CD4-positive, alpha-beta T cell (primary cell): ENCODE measurements around the gene ABCC9. TPM values are rescaled to one million over a fixed set of nuclear protein-coding genes. Genes with fewer than 3 reads are reported as not detected.

ENCODE experiments used
- ATAC-seq: fragments of 200-7000 bp; cut with Tn5 transposase; one replicate; pipeline ENCODE4 v1.10.0; 2022; ENCODE audit warnings: mild to moderate bottlenecking; ENCODE audit not compliant: poor library complexity
- CTCF ChIA-PET: fragments of 350-600 bp; sonication (Branson Sonifier 250); formaldehyde crosslinking; loops from one replicate; lab custom pipeline; 2021; ENCODE audit warnings: antibody characterized with exemption, inconsistent platforms; lab: Charles Lee
- POLR2A ChIA-PET: fragments of 350-600 bp; sonication (Branson Sonifier 250); formaldehyde crosslinking; loops from one replicate; lab custom pipeline; 2021; ENCODE audit warnings: antibody characterized with exemption, inconsistent platforms; lab: Charles Lee
- DNase-seq, 14 experiments: peaks; one replicate each; pipeline ENCODE4 v3.0.0-alpha.2; 2013 to 2020; ENCODE audit warnings: mixed read lengths in 2 of 14
- H3K27ac ChIP-seq, 2 donors: one replicate each; pipeline versions ENCODE4 v1.5.1 to v1.7.0; 2013; ENCODE audit warnings: low read length in 2 of 2, low read depth in 1 of 2, mild to moderate bottlenecking in 1 of 2
- H3K27me3 ChIP-seq, 2 experiments: 1 replicate in 1 of 2; 2 replicates in 1 of 2; pipeline versions ENCODE4 v1.6.1 to v1.7.0; 2013; ENCODE audit warnings: low read length in 2 of 2, control low read depth in 1 of 2, mild to moderate bottlenecking in 1 of 2, moderate library complexity in 1 of 2; ENCODE audit not compliant: insufficient read depth in 2 of 2, control insufficient read depth in 1 of 2
- H3K36me3 ChIP-seq: one replicate; pipeline ENCODE4 v1.6.1; 2013; ENCODE audit warnings: low read length, control low read depth; ENCODE audit not compliant: insufficient read depth
- H3K4me1 ChIP-seq: one replicate; pipeline ENCODE4 v1.6.1; 2013; ENCODE audit warnings: low read length, control low read depth; ENCODE audit not compliant: insufficient read depth
- H3K4me3 ChIP-seq: one replicate; pipeline ENCODE4 v1.5.1; 2013; ENCODE audit warnings: mild to moderate bottlenecking, low read length, moderate library complexity
- H3K9me3 ChIP-seq, 2 experiments: 1 replicate in 1 of 2; 2 replicates in 1 of 2; pipeline versions ENCODE4 v1.6.1 to v1.7.0; 2013; ENCODE audit warnings: low read length in 2 of 2, mild to moderate bottlenecking in 2 of 2, control low read depth in 1 of 2, moderate library complexity in 1 of 2; ENCODE audit not compliant: control insufficient read depth in 1 of 2, insufficient read depth in 1 of 2
- H3K27ac Mint-ChIP-seq: one replicate; pipeline ENCODE4 v1.8.0; 2020; ENCODE audit warnings: mixed read lengths
- H3K27me3 Mint-ChIP-seq: one replicate; pipeline ENCODE4 v1.8.0; 2021; ENCODE audit warnings: mixed read lengths
- H3K36me3 Mint-ChIP-seq: one replicate; pipeline ENCODE4 v1.8.0; 2021; ENCODE audit warnings: low read depth, mixed read lengths
- H3K4me1 Mint-ChIP-seq: one replicate; pipeline ENCODE4 v1.8.0; 2021; ENCODE audit warnings: low read depth, mixed read lengths
- H3K4me3 Mint-ChIP-seq: one replicate; pipeline ENCODE4 v1.8.0; 2020; ENCODE audit warnings: mild to moderate bottlenecking, mixed read lengths
- H3K9me3 Mint-ChIP-seq: one replicate; pipeline ENCODE4 v1.8.0; 2020; ENCODE audit warnings: mixed read lengths
- CTCF ChIP-seq: fragments of 200-600 bp; IDR thresholded peaks from one replicate; pipeline ENCODE4 v1.8.0; 2022; ENCODE audit warnings: antibody characterized with exemption, mild to moderate bottlenecking
- intact Hi-C, 2 experiments: fragments of 100-400 bp; cut with DNase I in 1 of 2; cut with micrococcal nuclease in 1 of 2; formaldehyde crosslinking; loops; one replicate each; pipeline versions ENCODE4 v1.15.1 to v1.9.0; 2023 to 2025; cut with DNase I, micrococcal nuclease
- total RNA-seq, 174 experiments: library from RNA in 2 of 174; stranded (reverse) in 2 of 174; gene quantifications; one replicate each; pipeline ENCODE4 v1.2.3 and lab custom pipeline; 2021 to 2026

Gene ABCC9
- total RNA-seq, 2 experiments from 2014 or later, result not detected

- H3K9me3 ChIP-seq, result no peaks in the 10 kb centered on the region
- H3K4me1 ChIP-seq, result no peaks in the 10 kb centered on the region
- Mint-ChIP-seq H3K36me3 (no peaks in the 10 kb centered on the region), H3K4me1 (no peaks in the 10 kb centered on the region), H3K27me3 (peaks cover 17% of the 10 kb centered on the region), H3K27ac (no peak overlapping the region), H3K9me3 (no peaks in the 10 kb centered on the region), H3K4me3 (no peak overlapping the region)
- TF ChIP-seq CTCF, result no peak
- ChIA-PET POLR2A (no interaction called here), CTCF (no interaction called here)
- H3K27me3 ChIP-seq, result peaks cover 0 to 4% of the 10 kb centered on the region in 2 experiments
- H3K4me3 ChIP-seq, result no peak overlapping the region
- H3K36me3 ChIP-seq, result no peaks in the 10 kb centered on the region
- intact Hi-C loops, result no loop called here
- DNase-seq (no peak), ATAC-seq (no peak)
- no peak overlapping the region for H3K27ac ChIP-seq
Observed at GRCh38 chr12:21756699-21757098, 184.5 kb downstream of the ABCC9 start.

GRCh38 chr12:21751517-21751916 is 189.7 kb downstream of the ABCC9 start:
- intact Hi-C loops, result no loop called here
- H3K36me3 ChIP-seq, result no peaks in the 10 kb centered on the region
- Mint-ChIP-seq H3K4me3 (no peak overlapping the region), H3K4me1 (no peaks in the 10 kb centered on the region), H3K27me3 (peaks cover 31% of the 10 kb centered on the region), H3K36me3 (no peaks in the 10 kb centered on the region), H3K9me3 (peaks cover 4% of the 10 kb centered on the region), H3K27ac (no peak overlapping the region)
- DNase-seq, result no peak
- peaks cover 0 to 4% of the 10 kb centered on the region in 2 experiments for H3K27me3 ChIP-seq
- H3K9me3 ChIP-seq, result no peaks in the 10 kb centered on the region
- no peak overlapping the region for H3K27ac ChIP-seq
- no peak for TF ChIP-seq CTCF
- ChIA-PET POLR2A (no interaction called here), CTCF (no interaction called here)
- H3K4me1 ChIP-seq, result no peaks in the 10 kb centered on the region
- ATAC-seq, result no peak
- no peak overlapping the region for H3K4me3 ChIP-seq

Other genes with a start within 250 kb of the ABCC9 start
- gene KCNJ8, start 166.7 kb downstream of the ABCC9 start, total RNA-seq, result not detected
- gene CMAS, start 104.8 kb upstream of the ABCC9 start, total RNA-seq, result 1 to 10 TPM; 5.5 to 7.0 TPM